HG02571 (cell line): Measurements from ENCODE around the gene DNAJC5G.

Experiments
- ATAC-seq: cut with Tn5 transposase; IDR thresholded peaks from one replicate; pipeline ENCODE4 v1.9.1; 2021; ENCODE audit warnings: mild to moderate bottlenecking, moderate library complexity; ENCODE audit not compliant: unreplicated experiment

The DNAJC5G gene

GRCh38 chr2:27275211-27276150, at the start of gene DNAJC5G:
DNAJC5G (plus strand) TSS chr2:27275433; CDS start chr2:27276729, 1,296 bp downstream.
- ATAC-seq: no peak

GRCh38 chr2:27225526-27225925, 49.7 kb upstream of the DNAJC5G start:
- ATAC-seq: no peak

DNA sequence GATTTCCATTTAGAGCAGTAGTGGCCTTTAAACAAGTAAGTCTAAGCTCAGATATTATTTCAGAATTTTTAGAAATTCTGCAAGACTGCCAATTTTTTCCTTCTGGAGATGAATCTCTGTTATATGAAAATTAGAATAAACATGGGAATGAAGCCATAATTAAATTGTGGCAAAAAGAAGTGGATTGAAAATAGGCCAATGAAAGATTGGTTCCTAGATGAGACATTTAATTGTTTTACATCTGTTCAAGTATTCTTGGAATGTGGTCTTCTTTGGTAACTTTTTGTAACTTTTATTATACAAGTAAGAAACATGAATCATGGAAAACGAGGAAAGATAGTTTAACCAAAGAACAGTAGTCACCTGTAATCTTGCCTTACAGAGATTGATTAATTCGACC, 47.7 kb upstream of the DNAJC5G start:
- ATAC-seq: no peak

DNA sequence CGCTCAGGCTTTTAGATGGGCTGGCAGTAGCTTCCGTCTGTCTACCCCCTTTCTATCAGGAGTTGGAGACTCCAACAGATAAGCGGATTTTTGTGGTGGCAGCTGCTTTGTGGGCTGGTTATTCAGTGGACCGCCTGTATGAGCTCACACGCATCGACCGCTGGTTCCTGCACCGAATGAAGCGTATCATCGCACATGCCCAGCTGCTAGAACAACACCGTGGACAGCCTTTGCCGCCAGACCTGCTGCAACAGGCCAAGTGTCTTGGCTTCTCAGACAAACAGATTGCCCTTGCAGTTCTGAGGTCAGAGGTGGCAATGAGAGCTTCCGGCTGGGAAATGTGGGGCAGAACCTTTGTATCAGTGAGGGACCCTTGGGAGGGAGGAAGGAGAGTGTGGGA, 43.3 kb upstream of the DNAJC5G start:
- no peak for ATAC-seq

DNA sequence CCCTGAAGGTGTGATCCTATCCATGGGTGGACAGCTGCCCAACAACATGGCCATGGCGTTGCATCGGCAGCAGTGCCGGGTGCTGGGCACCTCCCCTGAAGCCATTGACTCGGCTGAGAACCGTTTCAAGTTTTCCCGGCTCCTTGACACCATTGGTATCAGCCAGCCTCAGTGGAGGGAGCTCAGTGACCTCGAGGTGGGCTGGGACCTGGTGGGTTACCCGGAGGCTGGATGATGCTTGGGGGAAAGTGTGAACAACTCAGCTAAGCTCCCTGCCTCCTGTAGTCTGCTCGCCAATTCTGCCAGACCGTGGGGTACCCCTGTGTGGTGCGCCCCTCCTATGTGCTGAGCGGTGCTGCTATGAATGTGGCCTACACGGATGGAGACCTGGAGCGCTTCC, 41.9 kb upstream of the DNAJC5G start:
- ATAC-seq: no peak

DNA sequence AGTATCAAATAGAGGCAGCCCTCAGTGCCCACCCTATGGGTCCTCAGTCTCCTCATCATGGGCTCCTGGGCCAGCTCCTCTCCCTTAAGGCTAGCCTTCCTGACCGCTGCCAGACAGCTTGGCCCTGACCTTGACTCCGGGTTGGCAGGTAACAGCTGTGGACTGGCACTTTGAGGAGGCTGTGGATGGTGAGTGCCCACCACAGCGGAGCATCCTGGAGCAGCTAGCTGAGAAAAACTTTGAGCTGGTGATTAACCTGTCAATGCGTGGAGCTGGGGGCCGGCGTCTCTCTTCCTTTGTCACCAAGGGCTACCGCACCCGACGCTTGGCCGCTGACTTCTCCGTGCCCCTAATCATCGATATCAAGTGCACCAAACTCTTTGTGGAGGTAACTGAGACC, 39.1 kb upstream of the DNAJC5G start:
- no peak for ATAC-seq

DNA sequence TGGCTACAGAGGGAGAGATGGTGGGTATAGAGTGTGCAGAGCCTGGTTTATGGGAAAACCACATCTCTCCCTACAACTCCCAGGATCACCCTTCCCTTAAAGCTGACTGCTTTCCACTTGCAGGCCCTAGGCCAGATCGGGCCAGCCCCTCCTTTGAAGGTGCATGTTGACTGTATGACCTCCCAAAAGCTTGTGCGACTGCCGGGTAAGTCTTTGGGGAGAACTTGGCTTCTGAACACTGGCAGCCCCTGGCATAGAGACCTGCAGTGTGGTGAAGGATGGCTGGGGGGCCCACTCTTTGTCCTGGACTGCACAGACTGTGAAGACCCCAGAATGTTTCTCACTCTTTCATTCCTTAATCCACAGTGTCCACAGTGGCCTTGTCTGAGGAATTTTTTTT, 38.6 kb upstream of the DNAJC5G start:
- ATAC-seq: no peak

DNA sequence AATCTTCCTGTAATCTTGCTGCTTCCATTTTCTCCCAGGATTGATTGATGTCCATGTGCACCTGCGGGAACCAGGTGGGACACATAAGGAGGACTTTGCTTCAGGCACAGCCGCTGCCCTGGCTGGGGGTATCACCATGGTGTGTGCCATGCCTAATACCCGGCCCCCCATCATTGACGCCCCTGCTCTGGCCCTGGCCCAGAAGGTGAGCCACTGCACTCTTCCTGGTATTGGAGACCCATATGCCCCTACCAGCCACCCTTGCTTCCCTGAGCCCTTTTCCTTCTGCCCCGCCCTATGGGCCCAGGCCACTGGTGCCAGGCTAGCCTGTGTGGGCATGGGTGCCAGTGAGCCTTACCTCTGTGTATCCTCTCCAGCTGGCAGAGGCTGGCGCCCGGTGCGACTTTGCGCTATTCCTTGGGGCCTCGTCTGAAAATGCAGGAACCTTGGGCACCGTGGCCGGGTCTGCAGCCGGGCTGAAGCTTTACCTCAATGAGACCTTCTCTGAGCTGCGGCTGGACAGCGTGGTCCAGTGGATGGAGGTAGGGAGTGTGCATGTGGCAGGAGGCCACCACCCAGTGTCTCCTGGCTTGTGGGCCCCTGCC, 37.8 kb upstream of the DNAJC5G start:
- no peak for ATAC-seq

- no peak for ATAC-seq
These were observed 36.3 kb upstream of the DNAJC5G start for GRCh38 chr2:27238976-27239375.

- no peak for ATAC-seq
These were observed 34.8 kb upstream of the DNAJC5G start for GRCh38 chr2:27240406-27240805.

- no peak for ATAC-seq
These were observed 33.2 kb upstream of the DNAJC5G start for GRCh38 chr2:27241761-27242613.

DNA sequence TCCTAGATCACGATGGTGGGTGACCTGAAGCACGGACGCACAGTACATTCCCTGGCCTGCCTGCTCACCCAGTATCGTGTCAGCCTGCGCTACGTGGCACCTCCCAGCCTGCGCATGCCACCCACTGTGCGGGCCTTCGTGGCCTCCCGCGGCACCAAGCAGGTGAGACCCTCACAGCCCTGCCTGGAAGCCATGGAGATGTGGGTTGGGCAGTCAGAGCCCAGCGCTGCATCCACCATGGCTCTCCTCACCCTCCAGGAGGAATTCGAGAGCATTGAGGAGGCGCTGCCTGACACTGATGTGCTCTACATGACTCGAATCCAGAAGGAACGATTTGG, 32.6 kb upstream of the DNAJC5G start:
- ATAC-seq: no peak

DNA sequence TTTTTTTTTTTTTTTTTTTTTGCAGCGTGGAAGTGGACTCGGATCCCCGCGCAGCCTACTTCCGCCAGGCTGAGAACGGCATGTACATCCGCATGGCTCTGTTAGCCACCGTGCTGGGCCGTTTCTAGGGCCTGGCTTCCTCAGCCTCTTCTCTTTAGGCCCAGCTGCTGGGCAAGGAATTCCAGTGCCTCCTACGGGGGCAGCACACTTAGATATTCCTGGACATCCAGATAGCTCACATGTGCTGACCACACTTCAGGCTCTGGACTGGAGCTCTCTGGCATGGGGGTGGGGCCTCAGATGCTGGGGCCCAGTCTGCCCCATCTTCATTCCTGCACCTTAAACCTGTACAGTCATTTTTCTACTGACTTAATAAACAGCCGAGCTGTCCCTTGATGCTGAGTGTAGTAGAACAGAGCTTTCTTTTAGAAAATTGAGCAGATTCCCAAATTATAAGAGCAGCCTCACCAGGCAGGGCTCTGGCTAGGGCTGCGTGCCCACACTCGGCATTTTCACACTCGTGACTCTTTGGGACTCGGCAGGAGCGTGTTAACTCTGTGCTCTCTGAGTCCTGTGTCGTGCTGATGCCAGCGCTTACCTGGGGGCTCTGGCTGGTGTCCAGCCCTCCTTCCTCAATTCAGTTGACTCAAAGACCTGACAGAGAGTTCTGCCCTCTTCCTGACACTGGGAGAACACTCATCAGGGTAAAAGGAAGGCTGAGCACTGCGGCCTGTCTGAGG, 31.7 kb upstream of the DNAJC5G start:
- no peak for ATAC-seq

DNA sequence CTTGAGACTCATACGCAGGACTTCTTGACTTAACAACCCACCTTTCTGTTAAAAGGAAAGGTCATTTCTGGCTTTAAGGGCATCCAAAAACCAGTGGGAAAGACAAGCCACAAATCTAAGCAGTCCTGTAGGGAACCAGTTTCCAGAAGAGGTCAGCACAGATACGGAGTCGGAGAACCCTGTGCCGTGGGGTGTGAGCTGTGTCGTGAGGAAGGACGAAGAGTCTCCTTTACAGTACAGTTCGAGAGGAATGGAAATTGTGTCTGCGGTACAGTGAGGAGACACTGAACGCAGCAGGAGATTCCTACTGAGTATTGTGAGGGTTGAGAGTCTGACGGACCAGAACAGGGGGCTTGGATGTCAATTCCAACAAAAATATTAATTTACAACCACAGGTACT, 30.1 kb upstream of the DNAJC5G start:
- no peak for ATAC-seq

GRCh38 chr2:27245626-27246025, 29.6 kb upstream of the DNAJC5G start:
- ATAC-seq: no peak

DNA sequence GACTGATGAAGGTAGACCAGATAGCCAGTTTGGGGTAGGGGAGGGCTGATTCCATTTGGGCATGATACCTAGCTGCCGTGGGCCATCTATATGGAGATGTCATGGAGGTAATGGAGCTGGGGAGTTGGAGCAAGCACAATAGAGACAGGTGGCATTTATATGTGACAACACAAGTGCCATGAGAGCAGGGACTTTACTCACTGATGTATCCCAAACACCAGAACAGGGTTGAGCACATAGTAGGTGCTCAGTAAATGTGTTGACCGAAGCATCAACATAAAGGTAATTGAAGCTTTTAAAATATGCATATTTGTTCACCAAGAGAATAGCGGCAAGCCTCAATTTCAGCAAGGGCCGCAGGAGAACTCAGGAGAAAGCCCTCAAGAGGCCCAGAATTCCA, 27.3 kb upstream of the DNAJC5G start:
- no peak for ATAC-seq

- ATAC-seq: no peak
These were observed 25.9 kb upstream of the DNAJC5G start for GRCh38 chr2:27249159-27249890.

DNA sequence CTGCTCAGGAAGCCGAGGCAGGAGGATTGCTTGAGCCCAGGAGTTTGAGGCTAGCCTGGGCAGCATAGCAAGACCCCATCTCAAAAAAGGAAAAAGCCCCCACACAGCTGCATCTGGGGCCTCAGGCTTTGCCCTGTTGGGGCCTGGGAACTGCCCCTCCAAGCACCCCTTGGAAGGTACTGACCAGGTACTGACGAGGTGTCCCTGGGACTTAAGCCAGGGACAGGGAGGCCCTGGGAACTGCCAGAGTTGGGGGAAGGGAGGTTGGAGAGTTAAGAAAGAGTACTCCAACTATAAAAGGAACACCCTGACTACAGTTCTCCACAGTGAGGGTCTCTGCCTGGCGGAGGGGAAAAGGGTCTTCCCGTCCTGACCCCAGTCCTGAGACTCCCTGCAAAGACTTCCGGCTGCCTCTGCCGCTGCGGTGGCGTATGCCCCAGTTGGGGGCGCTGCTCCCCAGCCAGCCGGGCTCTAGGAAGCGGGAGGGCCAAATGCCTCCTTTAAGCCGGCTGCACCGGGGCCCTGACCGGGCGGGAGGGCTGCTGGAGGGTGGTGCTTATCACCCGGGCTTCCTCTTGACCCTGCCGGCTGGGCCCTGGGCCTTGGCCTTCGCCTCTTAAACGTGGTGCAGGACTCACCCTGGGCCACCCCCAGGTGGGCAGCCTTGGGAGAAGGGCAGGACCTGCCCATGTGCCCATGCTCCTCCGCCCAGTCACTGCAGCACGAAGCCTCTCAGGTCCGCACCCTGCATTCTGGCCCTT, 25.2 kb upstream of the DNAJC5G start:
- ATAC-seq: no peak

GRCh38 chr2:27250652-27251379, 24.4 kb upstream of the DNAJC5G start:
- no peak for ATAC-seq
